AG04449 (cell line): ENCODE data around the gene ZFTA.

Experiments used
- CTCF ChIA-PET: fragments of 350-600 bp; formaldehyde crosslinking; extraction: SDS; loops from one replicate; lab custom pipeline; 2021; ENCODE audit warnings: antibody characterized with exemption; lab: Yijun Ruan, JAX
- POLR2A ChIA-PET: fragments of 400-600, 350-600 bp; formaldehyde crosslinking; extraction: SDS; loops from one replicate; lab custom pipeline; 2020; ENCODE audit warnings: antibody characterized with exemption, inconsistent platforms; lab: Yijun Ruan, JAX
- DNase-seq: peaks from one replicate; pipeline ENCODE4 v3.0.0-alpha.2; 2010; ENCODE audit warnings: low read depth, low spot score
- H3K4me3 ChIP-seq: 2 replicates; pipeline ENCODE4 v1.5.1; 2011; ENCODE audit warnings: low read depth, mild to moderate bottlenecking, control low read depth, low read length
- CTCF ChIP-seq: IDR thresholded peaks from one replicate; pipeline ENCODE4 v1.5.1; 2011; ENCODE audit warnings: mild to moderate bottlenecking, moderate library complexity, low read length, control low read depth, inconsistent platforms; ENCODE audit not compliant: insufficient read depth; ENCODE audit errors: missing control alignments

Gene ZFTA

GRCh38 chr11:63761931-63762653 lies 6.5 kb downstream of the ZFTA start:
- H3K4me3 ChIP-seq = no peak overlapping the region
- DNase-seq = no peak
- ChIA-PET CTCF (interaction anchor here (1.1 kb wide), 1 partner anchor 183 kb away, joined by 3 read pairs; no protein-coding TSS in a partner anchor), POLR2A (interaction anchor here (0.8 kb wide), 1 partner anchor 80 kb away, joined by 3 read pairs; no protein-coding TSS in a partner anchor)
- TF ChIP-seq CTCF = no peak

GRCh38 chr11:63761188-63761587 lies 7.4 kb downstream of the ZFTA start:
- no peak for TF ChIP-seq CTCF
- H3K4me3 ChIP-seq = no peak overlapping the region
- no peak for DNase-seq
- ChIA-PET POLR2A (interaction anchor here (0.8 kb wide), 1 partner anchor 79 kb away, joined by 3 read pairs; no protein-coding TSS in a partner anchor), CTCF (interaction anchor here (1.1 kb wide), 1 partner anchor 184 kb away, joined by 3 read pairs; no protein-coding TSS in a partner anchor)

GRCh38 chr11:63760487-63761079 lies 8.0 kb downstream of the ZFTA start:
- CTCF ChIA-PET = interaction anchor here (0.7 kb wide), 1 partner anchor 25 kb away, joined by 3 read pairs; no protein-coding TSS in a partner anchor
- POLR2A ChIA-PET = no interaction called here
- no peak for TF ChIP-seq CTCF
- no peak overlapping the region for H3K4me3 ChIP-seq
- no peak for DNase-seq

- H3K4me3 ChIP-seq = no peak overlapping the region
- no peak for TF ChIP-seq CTCF
- no peak for DNase-seq
- POLR2A ChIA-PET = no interaction called here
- CTCF ChIA-PET = interaction anchor here (0.9 to 1.7 kb wide), 2 partner anchors 11 to 12 kb away, joined by 3 to 8 read pairs; partner anchors contain the start of gene ZFTA
Observed at GRCh38 chr11:63756919-63757761, 11.4 kb downstream of the ZFTA start.

GRCh38 chr11:63749624-63750023 lies 19.0 kb downstream of the ZFTA start:
- POLR2A ChIA-PET = no interaction called here
- no peak for TF ChIP-seq CTCF
- CTCF ChIA-PET = interaction anchor here (1.3 to 5.5 kb wide), 3 partner anchors 10 to 19 kb away, joined by 3 to 40 read pairs (median 8); no protein-coding TSS in a partner anchor
- DNase-seq = no peak
- no peak overlapping the region for H3K4me3 ChIP-seq
